Fibroblast of villous mesenchyme (primary cell): ENCODE data around the gene GOSR2. TPM values are rescaled to one million over a fixed set of nuclear protein-coding genes. Genes with fewer than 3 reads are reported as not detected.

Source experiments
- DNase-seq: peaks from one replicate; pipeline ENCODE4 v3.0.0-alpha.2; 2010; ENCODE audit warnings: low read depth
- H3K4me3 ChIP-seq: 2 replicates; pipeline ENCODE4 v1.5.1; 2011; ENCODE audit warnings: low read depth, mild to moderate bottlenecking, low read length
- total RNA-seq: library from RNA; depleted of rRNA; stranded (reverse); fragments of >200 nt; gene quantifications from 2 replicates; pipeline ENCODE4 v1.2.3, GENCODE V29; 2012
- TF ChIP-seq, protein P1 (sequence below): IDR thresholded peaks from 2 replicates; pipeline ENCODE4 v1.5.1; 2012; ENCODE audit warnings: low read depth, mild to moderate bottlenecking, low read length; ENCODE audit not compliant: insufficient read depth

Gene GOSR2
- total RNA-seq, 1 donor = 65.6 TPM

DNA sequence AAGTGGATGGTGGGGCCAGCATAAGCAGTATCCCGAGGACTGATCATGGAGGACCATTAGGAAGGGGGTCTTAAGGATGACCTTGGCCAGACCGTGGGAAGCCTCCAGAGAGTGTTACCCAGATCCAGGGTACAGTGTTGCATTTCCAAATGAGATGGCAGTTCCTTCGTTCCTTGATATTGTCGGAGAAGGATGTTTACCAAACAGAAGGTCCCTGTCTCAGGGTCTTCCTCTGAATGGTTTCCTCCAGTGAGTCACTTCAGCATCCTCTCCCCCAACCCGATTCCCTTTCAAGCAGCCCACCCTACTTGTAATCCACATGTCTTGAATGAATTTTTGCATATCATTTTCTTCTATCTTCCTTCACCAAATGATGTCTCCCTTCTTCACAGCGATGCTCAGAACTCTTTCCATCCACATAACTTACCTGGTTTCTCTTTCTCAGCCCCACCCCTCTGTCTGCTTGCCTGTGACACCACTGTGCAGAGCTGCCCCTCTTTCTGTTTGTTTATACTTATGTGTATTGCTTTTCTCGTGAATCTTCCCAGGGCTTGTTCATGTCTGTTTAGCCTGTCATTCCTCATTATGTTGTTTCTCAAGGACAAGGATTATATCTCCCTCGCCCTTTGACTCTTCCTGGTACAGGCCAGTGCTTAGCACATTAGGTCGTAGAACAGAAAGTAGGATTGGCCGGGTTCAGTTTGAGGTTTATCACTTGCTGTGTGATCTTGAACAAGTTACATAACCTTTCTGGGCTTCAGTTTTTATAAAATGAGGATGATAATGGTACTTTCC is 5.7 kb downstream of the GOSR2 start:
- peak; percentile 32 for DNase-seq
- no peak overlapping the region for H3K4me3 ChIP-seq
- TF ChIP-seq, protein P1, sequence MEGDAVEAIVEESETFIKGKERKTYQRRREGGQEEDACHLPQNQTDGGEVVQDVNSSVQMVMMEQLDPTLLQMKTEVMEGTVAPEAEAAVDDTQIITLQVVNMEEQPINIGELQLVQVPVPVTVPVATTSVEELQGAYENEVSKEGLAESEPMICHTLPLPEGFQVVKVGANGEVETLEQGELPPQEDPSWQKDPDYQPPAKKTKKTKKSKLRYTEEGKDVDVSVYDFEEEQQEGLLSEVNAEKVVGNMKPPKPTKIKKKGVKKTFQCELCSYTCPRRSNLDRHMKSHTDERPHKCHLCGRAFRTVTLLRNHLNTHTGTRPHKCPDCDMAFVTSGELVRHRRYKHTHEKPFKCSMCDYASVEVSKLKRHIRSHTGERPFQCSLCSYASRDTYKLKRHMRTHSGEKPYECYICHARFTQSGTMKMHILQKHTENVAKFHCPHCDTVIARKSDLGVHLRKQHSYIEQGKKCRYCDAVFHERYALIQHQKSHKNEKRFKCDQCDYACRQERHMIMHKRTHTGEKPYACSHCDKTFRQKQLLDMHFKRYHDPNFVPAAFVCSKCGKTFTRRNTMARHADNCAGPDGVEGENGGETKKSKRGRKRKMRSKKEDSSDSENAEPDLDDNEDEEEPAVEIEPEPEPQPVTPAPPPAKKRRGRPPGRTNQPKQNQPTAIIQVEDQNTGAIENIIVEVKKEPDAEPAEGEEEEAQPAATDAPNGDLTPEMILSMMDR = no peak

DNA sequence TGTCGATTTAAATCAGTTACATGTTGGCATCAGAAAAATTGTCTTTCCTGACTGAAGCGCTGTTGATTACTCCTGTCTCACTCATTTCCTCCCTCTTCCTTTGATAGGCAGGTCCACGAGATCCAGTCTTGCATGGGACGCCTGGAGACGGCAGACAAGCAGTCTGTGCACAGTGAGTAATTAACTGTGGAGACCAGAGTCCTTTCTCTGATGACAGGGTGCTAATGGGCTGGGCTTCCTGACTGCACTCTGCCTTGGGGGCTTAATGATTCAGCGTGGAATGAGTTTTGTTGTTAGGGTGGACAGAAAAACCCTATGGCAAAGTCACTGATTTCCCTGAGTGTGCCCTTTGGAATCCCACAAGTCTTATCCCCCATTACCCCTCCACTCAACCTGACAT is 6.5 kb downstream of the GOSR2 start:
- peak; percentile 12 for DNase-seq
- H3K4me3 ChIP-seq = no peak overlapping the region
- TF ChIP-seq, protein P1 = no peak

DNA sequence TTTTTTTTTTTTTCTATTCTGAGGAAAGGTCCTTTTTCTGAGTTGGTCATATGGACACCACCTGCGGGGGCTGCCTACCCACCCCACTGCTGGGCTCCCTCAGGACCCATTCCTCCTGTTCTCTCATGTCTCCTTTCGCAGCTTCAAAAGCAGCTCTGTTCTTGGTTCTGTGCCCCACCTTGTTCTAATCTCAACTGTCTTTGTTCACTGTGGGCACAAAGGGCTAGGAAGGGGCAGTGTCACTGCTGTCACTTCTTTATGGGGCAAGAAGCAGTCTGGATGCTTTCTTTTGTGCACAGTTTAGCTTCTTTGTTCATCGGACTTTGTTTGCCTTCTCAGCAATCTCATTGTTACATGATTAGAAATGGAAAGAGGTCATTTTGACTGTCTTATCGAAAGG is 7.1 kb downstream of the GOSR2 start:
- TF ChIP-seq, protein P1 = no peak
- H3K4me3 ChIP-seq = no peak overlapping the region
- DNase-seq = no peak

DNA sequence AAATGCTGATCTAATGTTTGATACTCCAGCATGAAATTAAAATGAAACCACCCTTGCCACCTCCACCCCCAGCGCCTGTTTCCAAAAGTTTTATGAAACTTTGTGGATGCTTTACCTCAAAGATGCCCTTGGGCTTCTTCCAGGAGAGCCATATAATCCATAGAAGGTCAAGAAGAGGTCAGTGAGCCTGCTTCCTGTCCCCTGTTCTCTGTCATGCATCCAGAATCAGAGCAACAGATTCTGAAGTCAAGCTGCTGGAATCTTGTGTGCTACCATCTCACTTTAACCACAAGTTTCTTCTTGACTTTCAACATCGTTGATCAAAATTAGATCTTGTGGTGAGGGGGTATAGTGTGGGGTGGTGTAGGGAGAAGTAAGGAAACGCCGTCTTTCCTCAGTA is 8.6 kb downstream of the GOSR2 start:
- DNase-seq = no peak
- H3K4me3 ChIP-seq = no peak overlapping the region
- TF ChIP-seq, protein P1 = no peak

DNA sequence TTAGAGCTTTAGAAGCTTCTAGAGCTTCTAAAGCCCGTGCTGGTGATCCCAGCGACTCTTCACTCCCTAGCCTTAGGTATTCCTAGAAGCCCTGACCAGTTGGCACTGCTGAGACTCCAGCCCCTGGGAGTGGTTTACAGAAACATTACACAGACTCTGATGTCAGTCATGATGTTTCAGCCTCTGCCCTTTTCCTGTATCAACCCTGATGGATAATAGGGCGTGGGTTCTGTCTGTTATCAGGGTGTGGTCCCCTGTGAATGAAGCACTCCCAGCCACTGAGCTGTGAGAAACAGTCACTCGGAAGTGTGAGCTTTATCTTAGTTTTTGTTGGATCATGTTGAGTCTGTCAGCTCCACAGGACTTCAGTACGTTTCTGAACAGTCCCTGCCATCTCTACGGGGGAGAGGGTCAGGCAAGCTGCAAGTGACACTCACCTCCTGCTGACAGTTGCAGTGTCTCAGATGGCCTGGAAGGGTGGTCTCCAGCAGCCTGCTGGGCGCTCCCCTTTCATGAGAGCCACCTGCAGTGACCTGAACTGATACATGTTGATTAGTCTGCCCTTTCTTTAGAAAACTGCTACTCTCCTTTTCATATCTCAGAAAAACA is 12.8 kb downstream of the GOSR2 start:
- TF ChIP-seq, protein P1 = no peak
- no peak overlapping the region for H3K4me3 ChIP-seq
- peak; percentile 34 for DNase-seq

DNA sequence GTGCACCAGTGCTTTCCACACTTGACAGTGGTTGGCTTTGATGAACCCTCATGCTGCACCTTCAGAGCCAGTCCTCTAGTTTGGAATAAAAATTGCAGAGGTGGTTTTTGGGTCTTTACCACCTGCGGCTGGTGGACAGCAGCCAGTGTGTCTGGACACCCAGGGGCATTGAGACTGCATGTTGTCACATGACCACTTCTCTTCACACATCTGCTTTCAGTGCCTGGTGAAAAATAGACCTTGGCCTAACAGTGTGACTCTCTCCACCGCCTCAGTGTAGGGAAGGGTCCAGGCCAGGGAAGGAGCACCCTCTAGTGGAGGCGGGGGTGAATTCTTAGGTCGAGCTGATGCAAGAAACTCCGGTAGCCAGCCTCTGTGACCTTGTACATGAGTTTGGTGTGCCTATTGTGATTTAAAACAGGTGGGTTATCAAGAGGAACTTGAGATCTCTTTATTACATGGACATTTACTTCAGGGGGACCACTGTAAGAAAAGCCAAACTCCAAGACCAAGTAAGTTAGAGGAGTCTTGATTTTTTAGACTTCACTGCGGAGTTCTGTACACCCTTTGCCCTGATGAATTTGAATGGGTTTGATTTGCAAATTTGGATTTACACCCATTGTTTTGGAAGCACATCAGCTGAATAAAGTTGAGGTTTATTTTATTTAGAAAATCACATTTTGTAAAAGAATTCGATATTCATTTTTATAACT is 17.9 kb downstream of the GOSR2 start:
- DNase-seq = peak; percentile 77
- H3K4me3 ChIP-seq = no peak overlapping the region
- TF ChIP-seq, protein P1 = peak; percentile 95
